ENCODE data around the gene C19orf38. TPM values are rescaled to one million over a fixed set of nuclear protein-coding genes. Genes with fewer than 3 reads are reported as not detected.

C19orf38 gene
- total and polyA plus RNA-seq, 10 donors = 10.2 to 48.1 (median 17.9) TPM

GRCh38 chr19:10831987-10832938 is 16.0 kb upstream of the C19orf38 start:
- no peak overlapping the region for H3K27ac ChIP-seq
- peaks cover 0 to 8% (median 2%) of the 10 kb centered on the region in 8 donors for H3K9me3 ChIP-seq
- intact Hi-C loops (cut with DNase I; ENCODE audit: low total_unique reads) = no loop called here
- H3K4me1 ChIP-seq = peaks cover 6 to 18% (median 14%) of the 10 kb centered on the region in 6 donors
- no peaks in the 10 kb centered on the region for H3K27me3 ChIP-seq (replicated peaks in 1 of 7)
- peaks cover 0 to 80% (median 67%) of the 10 kb centered on the region in 6 donors for H3K36me3 ChIP-seq
- no peak overlapping the region for H3K4me3 ChIP-seq
- peak; percentile 72 for DNase-seq
- TF ChIP-seq CTCF (IDR thresholded peaks at IDR 0.05 in 8 of 11, conservative IDR thresholded peaks at IDR 0.05 in 3 of 11) (no peak), POLR2AphosphoS5 (IDR thresholded peaks at IDR 0.05) (peak in 1 of 3 donors; percentile 52)
- WGBS, 5 donors = 81 to 88% (median 86%) methylated on average over 26 to 28 of the region's 28 CpGs

- Histone ChIP-seq H3K27ac (no peak overlapping the region), H3K4me1 (peaks cover 6 to 18% (median 14%) of the 10 kb centered on the region in 6 donors), H3K27me3 (replicated peaks in 1 of 7) (no peaks in the 10 kb centered on the region), H3K9me3 (peaks cover 0 to 9% (median 2%) of the 10 kb centered on the region in 8 donors), H3K36me3 (peaks cover 0 to 74% (median 61%) of the 10 kb centered on the region in 6 donors), H3K4me3 (no peak overlapping the region)
- no peak for TF ChIP-seq CTCF (IDR thresholded peaks at IDR 0.05 in 8 of 11, conservative IDR thresholded peaks at IDR 0.05 in 3 of 11)
- peak; percentile 7 to 74 (median 54) for TF ChIP-seq POLR2AphosphoS5 (IDR thresholded peaks at IDR 0.05)
- no peak for TF ChIP-seq POLR2A (IDR thresholded peaks at IDR 0.05)
- intact Hi-C loops (cut with DNase I; ENCODE audit: low total_unique reads) = no loop called here
- WGBS, 5 donors = 84 to 92% (median 90%) methylated on average over 20 of the region's 20 CpGs
- peak; percentile 74 for DNase-seq
Measured at GRCh38 chr19:10832939-10833296, 15.3 kb upstream of the C19orf38 start.

- H3K27ac ChIP-seq = peak overlapping the region; percentile 97 to 100 (median 98)
- H3K4me1 ChIP-seq = peaks cover 6 to 18% (median 14%) of the 10 kb centered on the region in 6 donors
- TF ChIP-seq POLR2AphosphoS5 (IDR thresholded peaks at IDR 0.05) (peak in 2 of 3 donors; percentile 5 to 68), CTCF (IDR thresholded peaks at IDR 0.05 in 8 of 11, conservative IDR thresholded peaks at IDR 0.05 in 3 of 11) (no peak)
- intact Hi-C loops (cut with DNase I; ENCODE audit: low total_unique reads) = no loop called here
- peak; percentile 87 for DNase-seq
- no peaks in the 10 kb centered on the region for H3K27me3 ChIP-seq (replicated peaks in 1 of 7)
- WGBS, 5 donors = 53 to 71% (median 63%) methylated on average over 19 to 32 of the region's 32 CpGs
- peaks cover 0 to 12% (median 2%) of the 10 kb centered on the region in 8 donors for H3K9me3 ChIP-seq
- peaks cover 0 to 51% (median 38%) of the 10 kb centered on the region in 6 donors for H3K36me3 ChIP-seq
- peak overlapping the region in 7 of 8 donors; percentile 63 to 92 (median 72) for H3K4me3 ChIP-seq
Measured at GRCh38 chr19:10835089-10835753, 13.0 kb upstream of the C19orf38 start.
